ENCODE results near the gene GRIP2. TPM values are rescaled to one million over a fixed set of nuclear protein-coding genes. Genes with fewer than 3 reads are reported as not detected.

Gene GRIP2
- total RNA-seq, 1 donor from 2014 or later, result 2.3 TPM

DNA sequence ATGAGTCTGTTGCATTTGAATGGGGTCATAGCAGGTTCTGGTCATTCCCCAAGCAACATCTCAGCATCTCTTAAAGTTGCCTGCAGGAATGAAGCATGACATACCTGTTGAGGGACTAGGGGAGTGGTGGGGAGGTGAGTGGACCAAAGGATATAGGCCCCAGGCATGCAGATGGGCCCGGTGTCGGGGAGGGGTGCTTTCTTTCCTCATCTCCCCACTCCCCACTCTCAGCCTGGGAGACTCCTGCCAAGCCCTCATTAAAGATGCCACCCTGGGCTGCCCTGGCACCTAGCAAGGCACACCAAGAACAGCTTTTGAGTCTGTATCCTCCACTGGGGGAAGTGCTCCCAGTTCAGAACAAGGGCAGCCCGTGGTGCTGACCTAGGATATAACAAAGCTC is 54.2 kb downstream of the GRIP2 start:
- no peak for DNase-seq (ENCODE audit: low spot score)

DNA sequence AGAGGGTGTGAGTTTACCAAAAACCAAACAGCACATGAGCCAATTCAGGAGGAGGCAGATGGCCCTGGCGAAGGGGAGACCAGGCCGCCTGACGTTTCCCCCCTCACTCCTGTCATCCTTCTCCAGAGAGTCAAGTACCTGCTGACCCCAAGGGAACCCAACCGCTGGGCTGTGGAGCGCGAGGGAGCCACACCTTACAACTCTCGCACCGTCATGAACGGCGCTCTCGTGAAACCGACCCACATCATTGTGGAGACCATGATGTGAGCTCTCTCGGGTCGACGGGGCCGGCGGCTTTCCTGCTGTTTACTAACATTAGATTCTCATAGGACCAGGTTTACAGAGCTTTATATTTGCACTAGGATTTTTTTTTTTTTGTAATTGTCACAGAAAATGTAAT is 55.4 kb downstream of the GRIP2 start:
- DNase-seq (ENCODE audit: low spot score), result no peak

- DNase-seq (ENCODE audit: low spot score), result no peak
Measured at GRCh38 chr3:14483286-14483685, 56.9 kb downstream of the GRIP2 start.

- DNase-seq (ENCODE audit: low spot score), result no peak
Measured at GRCh38 chr3:14482271-14482721, 57.8 kb downstream of the GRIP2 start.

- no peak for DNase-seq (ENCODE audit: low spot score)
Measured at GRCh38 chr3:14481646-14482036, 58.5 kb downstream of the GRIP2 start.

GRCh38 chr3:14481018-14481645 is 59.0 kb downstream of the GRIP2 start:
- DNase-seq (ENCODE audit: low spot score), result no peak

- no peak for DNase-seq (ENCODE audit: low spot score)
Measured at GRCh38 chr3:14480207-14481017, 59.7 kb downstream of the GRIP2 start.

DNA sequence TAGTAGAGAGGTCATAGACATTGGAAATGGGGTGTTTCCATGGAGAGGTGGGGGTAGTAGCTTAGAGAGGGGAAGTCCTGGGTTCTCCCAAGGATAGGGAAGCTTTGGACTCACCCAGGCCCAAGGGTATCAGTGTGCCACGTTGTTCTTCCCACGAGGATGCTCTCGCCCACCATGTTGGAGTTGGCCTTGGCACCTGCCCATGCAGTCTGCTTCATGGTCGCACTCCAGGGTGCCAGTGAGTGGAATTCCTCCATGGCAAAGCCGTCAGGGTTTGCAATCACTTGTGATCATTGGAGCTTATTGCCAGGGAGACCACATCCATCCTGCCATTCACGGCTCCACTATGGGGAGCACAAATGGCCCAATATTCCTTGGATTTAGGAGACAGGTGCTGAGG is 60.6 kb downstream of the GRIP2 start:
- no peak for DNase-seq (ENCODE audit: low spot score)

DNA sequence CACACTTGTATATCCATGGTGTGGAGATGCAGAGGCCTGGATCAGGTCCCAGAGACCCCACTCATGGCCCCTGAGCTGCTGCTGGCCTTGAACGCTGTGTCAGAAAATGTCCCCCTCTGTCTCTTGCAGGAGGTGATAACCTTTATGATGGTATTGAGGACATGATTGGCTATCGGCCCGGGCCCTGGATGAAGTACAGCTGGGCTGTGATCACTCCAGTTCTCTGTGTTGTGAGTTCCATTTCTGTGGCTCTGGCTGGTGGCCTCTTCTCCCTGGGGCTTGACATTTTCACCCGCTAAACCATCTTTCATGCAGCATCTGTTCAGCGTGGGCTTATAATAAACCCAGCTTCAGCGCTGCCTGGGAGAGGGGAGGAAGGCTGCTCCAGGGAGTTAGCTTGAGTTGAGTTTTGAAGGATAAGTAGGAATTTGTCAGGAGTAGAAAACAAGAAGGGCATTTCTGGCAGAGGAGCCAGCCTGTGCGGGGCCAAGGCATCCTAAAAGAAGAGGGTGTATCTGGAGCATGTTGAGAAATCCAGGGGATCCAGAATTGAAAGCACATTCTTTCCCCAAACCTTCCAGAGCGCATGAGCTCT is 61.1 kb downstream of the GRIP2 start:
- no peak for DNase-seq (ENCODE audit: low spot score)

DNA sequence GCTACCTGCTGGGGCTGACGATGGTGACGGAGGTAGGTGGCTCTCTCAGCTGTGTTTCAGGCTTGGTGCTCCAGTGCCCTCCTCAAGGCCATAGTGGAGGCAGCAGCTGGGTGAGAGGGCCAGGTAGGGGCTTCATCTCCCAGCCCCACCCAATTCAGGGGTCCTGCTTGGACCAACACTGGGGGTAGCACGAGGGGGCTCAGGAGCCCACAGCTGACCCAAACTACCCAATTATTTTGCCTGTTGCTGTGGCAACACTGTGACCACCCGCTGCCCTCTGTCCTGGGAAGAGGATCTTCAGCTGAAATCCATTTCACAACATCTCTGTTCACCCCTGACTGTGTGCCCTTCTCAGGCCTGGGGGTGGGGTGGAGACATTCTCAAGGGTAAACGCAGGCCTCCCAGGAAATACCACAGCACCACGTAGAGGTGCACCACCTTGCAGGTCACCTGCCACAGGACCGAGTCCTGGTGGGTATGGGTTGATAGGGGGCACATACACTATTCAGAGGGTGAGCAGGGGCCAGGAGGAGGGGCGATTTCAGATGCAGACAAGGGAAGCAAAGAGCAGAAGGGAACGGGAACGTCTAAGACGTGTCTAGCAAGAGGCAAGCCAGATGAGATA is 62.7 kb downstream of the GRIP2 start:
- no peak for DNase-seq (ENCODE audit: low spot score)

DNA sequence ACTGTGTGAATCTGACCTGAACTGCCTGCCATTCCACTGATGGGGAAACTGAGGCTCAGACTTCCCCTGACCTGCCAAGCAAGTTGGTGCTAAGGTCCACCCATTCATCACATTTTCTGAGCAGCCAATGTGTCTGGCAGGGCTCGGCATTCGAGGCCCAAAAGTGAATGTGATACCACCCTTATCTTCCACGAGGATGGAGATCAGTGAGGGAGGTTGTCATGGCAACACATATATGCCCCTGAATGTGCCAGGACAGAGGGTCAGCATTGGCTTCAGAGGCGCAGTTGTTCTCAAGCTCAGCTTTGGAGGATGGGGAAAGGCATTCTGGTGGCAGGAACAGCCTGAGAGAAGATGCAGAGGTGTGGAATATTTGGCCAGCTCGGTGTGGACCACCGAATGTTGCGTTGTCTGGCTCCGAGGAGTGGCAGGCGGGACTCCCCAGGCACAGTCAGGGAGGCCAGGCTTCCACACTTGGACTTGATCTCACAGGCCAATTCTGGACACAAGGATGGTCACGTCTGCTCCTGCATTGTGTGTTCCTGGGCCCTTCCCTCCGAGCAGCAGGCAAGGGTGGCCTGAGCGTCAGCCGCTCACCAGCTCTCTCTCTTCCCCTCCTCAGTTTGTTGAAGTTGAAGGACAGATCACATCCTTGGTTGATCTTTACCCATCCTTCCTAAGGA is 63.4 kb downstream of the GRIP2 start:
- DNase-seq (ENCODE audit: low spot score), result no peak

DNA sequence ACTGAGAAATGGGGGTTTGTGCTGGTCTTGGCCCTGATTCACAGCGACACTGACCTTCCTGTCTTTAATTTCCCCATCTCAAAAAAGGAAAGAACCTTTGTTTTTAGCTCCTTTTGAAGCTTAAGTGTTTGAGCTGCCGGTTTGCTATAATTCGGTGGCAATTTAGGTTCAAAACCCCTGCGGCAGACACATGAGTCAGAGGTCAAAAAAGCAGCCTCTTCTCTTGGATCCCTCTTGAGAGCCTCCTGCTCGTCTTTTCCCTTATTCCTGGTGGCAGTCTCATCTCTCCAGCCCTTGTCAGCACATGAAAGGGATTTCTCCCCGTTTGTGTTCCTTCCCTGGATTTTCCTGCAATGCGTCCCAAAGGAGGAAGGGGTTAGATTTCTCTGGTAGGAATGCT is 64.5 kb downstream of the GRIP2 start:
- no peak for DNase-seq (ENCODE audit: low spot score)

DNA sequence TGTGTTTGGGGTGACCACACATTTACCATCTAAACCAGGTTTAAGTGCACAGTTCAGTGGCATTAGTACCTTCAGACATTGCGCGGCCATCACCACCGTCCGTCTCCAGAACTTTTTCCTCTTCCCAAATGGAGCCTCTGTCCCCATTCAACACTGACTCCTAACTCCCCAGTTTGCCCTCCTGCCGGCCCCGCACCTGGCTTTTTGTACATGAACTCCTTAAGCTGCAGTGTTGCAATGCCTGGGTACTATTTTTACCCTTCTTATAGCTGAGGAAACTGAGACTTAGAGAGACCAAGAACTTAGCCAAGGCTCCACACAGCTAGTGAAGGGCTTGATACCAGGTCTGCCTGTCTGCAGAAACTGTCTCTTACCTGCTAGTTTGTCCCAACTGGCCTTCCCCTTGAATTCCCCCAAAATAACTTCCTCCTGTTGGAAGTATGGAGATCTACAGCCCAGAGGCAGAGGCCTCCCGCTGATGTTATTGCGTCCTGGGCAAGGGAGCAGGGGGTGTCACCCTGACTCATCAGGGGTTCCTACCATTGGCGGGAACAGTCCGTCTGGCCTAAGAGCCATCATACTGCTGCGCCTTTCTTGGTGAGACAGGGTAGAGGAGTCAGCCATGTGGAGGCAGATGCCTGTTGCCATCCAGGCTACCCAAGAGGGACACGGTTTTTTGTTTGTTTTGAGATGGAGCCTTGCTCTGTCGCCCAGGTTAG is 65.6 kb downstream of the GRIP2 start:
- DNase-seq (ENCODE audit: low spot score), result no peak

DNA sequence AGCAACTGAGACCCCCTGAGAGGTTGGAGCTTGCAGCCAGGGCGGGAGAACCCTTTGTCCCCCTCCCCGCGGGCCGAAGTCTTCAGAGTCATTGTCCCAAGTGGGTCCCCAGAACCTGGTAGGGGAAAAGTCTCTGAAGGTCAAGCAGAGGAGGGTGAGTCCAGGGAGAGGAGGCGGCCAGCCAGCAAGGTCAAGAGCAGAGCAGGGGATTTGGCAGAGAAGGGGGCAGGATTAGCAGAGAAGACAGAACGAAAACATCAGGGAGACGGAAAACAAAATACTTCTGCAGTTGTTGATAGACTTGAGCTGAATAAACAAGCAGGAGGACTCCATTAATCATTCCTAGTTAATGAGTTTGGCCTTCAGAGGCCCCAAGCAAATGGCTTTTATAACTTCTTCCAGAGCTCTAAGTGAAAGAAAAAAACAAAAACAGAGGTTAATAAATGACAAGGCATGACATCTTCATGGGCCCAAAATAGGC is 66.7 kb downstream of the GRIP2 start:
- no peak for DNase-seq (ENCODE audit: low spot score)

DNA sequence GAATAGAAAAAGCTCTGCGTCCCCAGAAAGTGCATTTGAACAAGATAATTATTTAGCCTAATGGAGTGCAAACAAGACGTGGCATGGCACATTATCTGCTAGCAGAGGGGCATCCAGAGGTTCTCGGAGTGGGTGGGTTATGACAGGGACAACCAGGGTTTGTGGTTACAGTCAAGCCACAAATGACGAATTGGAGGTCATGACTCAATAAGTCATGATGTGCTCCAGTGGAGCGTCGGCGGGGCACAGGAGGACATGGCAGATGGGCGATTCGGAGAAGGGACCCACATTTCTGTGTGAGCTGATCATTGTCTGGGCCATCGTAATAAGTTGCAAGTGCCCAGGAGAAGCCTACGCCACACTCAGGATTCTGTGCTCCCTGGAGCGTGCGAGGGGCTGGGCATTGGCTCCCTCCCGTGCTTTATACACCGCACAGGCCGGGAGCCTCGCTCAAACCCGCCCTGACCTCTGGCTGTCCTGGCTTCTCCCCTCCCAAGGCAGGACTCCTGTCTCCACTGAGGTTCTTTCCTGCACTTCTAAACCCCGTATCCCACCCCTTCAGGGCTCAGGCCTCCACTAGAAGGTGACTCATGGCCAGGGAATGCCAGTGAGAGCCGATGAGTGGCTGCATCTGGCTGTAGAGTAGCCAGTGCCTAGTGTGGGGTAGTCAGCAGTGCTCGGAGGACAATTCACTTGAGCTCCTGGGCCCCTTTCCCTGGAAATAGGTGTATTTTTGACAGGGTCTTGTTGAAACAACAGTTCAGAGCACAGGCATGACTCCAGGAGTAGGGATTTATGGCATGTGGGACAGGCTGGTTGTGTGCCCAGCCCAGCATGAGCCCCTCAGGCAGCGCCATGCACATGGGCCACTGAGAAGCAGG is 67.4 kb downstream of the GRIP2 start:
- DNase-seq (ENCODE audit: low spot score), result no peak

- DNase-seq (ENCODE audit: low spot score), result no peak
Measured at GRCh38 chr3:14471690-14472089, 68.5 kb downstream of the GRIP2 start.

DNA sequence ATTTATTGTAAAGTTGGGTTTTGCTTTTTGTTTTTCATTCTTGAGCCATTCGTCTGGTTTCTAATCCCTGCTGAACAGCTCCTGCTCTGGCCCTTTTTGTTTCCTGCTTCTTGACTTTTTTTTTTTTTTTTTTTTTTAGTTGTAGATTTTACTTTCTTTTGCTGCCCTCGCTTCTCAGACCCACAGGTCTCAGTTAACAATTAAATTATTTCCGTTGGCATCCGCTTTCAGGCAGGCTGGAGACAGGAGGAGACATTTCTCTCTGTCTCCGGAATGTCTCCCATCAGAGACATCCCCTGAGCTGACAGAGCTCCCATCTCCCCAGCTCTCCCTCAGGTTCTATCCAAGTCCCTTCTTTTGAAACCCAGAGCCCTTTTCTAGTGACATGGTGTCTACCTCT is 69.1 kb downstream of the GRIP2 start:
- no peak for DNase-seq (ENCODE audit: low spot score)

DNA sequence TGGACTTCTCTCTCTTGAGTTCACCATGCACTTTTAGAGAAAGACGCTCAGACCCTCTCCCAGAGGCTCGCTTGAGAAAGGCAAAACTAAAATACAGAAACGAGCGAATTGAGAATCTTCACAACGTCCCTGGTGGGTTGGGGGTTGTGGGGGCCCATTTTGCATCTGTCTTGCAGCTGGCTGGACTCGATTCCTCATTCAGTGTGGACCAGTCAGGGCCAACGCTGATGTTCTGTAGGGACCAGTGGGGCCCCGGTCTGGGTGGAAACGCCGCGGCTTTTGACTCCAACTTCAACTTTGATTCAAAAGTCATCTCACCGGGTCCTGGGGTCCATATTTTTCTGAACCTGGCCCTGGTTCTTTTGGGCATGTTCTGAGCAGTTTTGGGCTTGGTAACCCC is 69.7 kb downstream of the GRIP2 start:
- DNase-seq (ENCODE audit: low spot score), result no peak

DNA sequence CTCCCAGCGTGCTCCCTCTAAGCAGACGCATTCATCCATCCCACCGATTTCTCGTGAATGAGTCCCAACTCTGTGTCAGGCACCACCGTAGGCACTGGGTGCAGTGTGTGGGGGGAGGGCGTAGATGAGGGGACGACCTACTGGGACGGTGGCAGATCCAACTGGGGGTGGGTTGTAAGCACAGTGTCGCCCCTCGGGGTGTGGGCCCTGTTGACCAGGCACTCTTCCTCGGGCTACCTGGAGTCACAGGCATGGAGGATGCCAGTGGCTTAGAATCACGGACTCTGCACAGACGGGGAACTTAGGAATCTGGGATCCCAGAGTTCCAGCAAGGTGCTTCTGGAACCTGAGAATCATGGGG is 71.5 kb downstream of the GRIP2 start:
- no peak for DNase-seq (ENCODE audit: low spot score)
